ENCODE results near the gene GAK. TPM values are rescaled to one million over a fixed set of nuclear protein-coding genes. Genes with fewer than 3 reads are reported as not detected.

Gene GAK
- total and polyA plus RNA-seq, 10 donors, result 112 to 249 (median 190) TPM

DNA sequence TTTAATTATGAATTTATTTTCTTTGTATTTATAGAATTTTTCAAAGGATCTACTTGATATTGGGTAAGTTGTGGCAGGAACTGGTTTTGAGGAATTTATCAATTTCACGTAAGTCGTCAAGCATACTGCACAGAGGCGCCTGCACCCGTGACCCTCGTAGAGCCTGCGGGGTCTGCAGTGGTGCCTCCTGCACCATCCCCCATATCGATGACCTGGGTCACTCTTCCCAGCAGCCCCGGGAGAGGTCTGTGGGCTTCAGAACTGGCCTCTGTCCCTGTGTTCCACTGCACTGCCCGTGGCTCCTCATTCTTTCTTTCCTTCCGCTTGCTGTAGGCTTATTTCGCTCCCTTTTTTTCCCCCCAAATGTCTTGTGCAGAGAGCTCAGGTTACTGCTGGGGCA, 74.7 kb downstream of the GAK start:
- H3K4me3 ChIP-seq, result no peak overlapping the region
- no peaks in the 10 kb centered on the region for H3K9me3 ChIP-seq
- H3K27ac ChIP-seq, result no peak overlapping the region
- intact Hi-C loops (cut with DNase I; ENCODE audit: low total_unique reads), result no loop called here
- H3K36me3 ChIP-seq, result peaks cover 0 to 97% (median 66%) of the 10 kb centered on the region in 6 donors
- peak; percentile 20 for DNase-seq
- TF ChIP-seq, protein P1, sequence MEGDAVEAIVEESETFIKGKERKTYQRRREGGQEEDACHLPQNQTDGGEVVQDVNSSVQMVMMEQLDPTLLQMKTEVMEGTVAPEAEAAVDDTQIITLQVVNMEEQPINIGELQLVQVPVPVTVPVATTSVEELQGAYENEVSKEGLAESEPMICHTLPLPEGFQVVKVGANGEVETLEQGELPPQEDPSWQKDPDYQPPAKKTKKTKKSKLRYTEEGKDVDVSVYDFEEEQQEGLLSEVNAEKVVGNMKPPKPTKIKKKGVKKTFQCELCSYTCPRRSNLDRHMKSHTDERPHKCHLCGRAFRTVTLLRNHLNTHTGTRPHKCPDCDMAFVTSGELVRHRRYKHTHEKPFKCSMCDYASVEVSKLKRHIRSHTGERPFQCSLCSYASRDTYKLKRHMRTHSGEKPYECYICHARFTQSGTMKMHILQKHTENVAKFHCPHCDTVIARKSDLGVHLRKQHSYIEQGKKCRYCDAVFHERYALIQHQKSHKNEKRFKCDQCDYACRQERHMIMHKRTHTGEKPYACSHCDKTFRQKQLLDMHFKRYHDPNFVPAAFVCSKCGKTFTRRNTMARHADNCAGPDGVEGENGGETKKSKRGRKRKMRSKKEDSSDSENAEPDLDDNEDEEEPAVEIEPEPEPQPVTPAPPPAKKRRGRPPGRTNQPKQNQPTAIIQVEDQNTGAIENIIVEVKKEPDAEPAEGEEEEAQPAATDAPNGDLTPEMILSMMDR (IDR thresholded peaks at IDR 0.05 in 8 of 11, conservative IDR thresholded peaks at IDR 0.05 in 3 of 11), result no peak
- no peak for TF ChIP-seq POLR2A (IDR thresholded peaks at IDR 0.05)
- TF ChIP-seq POLR2AphosphoS5 (IDR thresholded peaks at IDR 0.05), result no peak
- 88 to 97% (median 92%) methylated on average over 11 of the region's 11 CpGs for WGBS, 5 donors
- no peaks in the 10 kb centered on the region for H3K27me3 ChIP-seq (replicated peaks in 1 of 7)
- H3K4me1 ChIP-seq, result peaks cover 0 to 16% (median 12%) of the 10 kb centered on the region in 6 donors

DNA sequence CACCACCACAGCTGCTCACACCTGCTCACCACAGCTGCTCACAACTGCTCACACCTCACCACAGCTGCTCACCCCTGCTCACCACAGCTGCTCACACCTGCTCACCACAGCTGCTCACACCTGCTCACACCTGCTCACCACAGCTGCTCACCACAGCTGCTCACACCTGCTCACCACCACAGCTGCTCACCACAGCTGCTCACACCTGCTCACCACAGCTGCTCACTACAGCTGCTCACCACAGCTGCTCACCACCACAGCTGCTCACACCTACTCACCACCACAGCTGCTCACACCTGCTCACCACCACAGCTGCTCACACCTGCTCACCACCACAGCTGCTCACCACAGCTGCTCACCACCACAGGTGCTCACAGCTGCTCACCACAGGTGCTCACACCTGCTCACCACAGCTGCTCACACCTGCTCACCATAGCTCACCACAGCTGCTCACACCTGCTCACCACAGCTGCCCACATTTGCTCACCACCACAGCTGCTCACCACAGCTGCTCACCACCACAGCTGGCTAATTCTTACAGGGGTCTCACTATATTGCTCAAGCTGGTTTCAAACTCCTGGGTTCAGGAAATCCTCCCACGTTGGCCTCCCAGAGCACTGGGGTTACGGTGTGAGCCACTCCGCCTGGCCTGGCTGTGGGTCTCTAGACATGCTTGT, 75.8 kb downstream of the GAK start:
- peak; percentile 45 for DNase-seq
- TF ChIP-seq POLR2A (IDR thresholded peaks at IDR 0.05), result no peak
- TF ChIP-seq, protein P1 (IDR thresholded peaks at IDR 0.05 in 8 of 11, conservative IDR thresholded peaks at IDR 0.05 in 3 of 11), result no peak
- TF ChIP-seq POLR2AphosphoS5 (IDR thresholded peaks at IDR 0.05), result no peak
- Histone ChIP-seq H3K36me3 (peaks cover 0 to 97% (median 66%) of the 10 kb centered on the region in 6 donors), H3K27ac (peak overlapping the region in 2 of 8 donors; percentile 23 to 70), H3K4me1 (peaks cover 0 to 10% (median 7%) of the 10 kb centered on the region in 6 donors), H3K9me3 (no peaks in the 10 kb centered on the region), H3K4me3 (no peak overlapping the region), H3K27me3 (replicated peaks in 1 of 7) (no peaks in the 10 kb centered on the region)
- WGBS, 5 donors, result 63 to 93% (median 83%) methylated on average over 3 of the region's 3 CpGs
- intact Hi-C loops (cut with DNase I; ENCODE audit: low total_unique reads), result no loop called here

DNA sequence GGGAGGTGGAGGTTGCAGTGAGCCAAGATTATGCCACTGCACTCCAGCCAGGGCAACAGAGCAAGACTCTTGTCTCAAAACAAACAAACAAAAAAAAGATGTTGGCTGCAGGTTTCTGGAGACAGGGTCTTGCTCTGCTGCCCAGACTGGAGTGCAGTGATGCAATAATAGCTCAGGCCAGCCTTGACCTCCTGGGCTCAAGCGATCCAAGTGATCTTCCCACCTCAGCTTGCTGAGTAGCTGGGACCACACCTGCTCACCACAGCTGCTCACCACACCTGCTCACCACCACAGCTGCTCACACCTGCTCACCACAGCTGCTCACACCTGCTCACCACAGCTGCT, 76.3 kb downstream of the GAK start:
- Histone ChIP-seq H3K27me3 (replicated peaks in 1 of 7) (no peaks in the 10 kb centered on the region), H3K4me1 (peaks cover 0 to 6% (median 2%) of the 10 kb centered on the region in 6 donors), H3K36me3 (peaks cover 0 to 97% (median 67%) of the 10 kb centered on the region in 6 donors), H3K27ac (peak overlapping the region in 3 of 8 donors; percentile 23 to 70 (median 30)), H3K4me3 (no peak overlapping the region), H3K9me3 (no peaks in the 10 kb centered on the region)
- TF ChIP-seq, protein P1 (IDR thresholded peaks at IDR 0.05 in 8 of 11, conservative IDR thresholded peaks at IDR 0.05 in 3 of 11), result no peak
- TF ChIP-seq POLR2AphosphoS5 (IDR thresholded peaks at IDR 0.05) (no peak), POLR2A (IDR thresholded peaks at IDR 0.05) (no peak)
- DNase-seq, result no peak
- 0 to 89% (median 53%) methylated on average over 1 of the region's 1 CpG for WGBS, 5 donors
- intact Hi-C loops (cut with DNase I; ENCODE audit: low total_unique reads), result no loop called here

DNA sequence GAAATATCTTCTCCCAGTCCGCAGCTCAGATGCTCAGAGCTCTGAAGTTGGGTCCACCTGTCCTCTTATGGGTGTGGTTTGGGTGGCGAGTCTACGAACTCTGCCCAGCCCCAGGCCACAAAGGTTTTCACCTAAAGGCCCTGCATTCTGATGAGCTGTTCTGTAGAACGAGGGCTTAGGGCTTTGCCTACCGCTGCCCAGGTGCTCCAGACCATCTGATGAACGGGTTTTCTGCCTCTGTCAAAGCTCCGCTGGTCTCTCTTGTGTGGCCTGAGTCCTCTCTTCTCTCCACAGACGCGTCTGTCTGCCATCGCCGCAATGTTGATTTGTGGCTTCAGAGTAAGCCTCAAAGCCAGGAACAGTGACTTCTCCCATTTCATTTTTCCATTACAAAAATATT, 77.8 kb downstream of the GAK start:
- TF ChIP-seq POLR2A (IDR thresholded peaks at IDR 0.05) (no peak), POLR2AphosphoS5 (IDR thresholded peaks at IDR 0.05) (no peak)
- TF ChIP-seq, protein P1 (IDR thresholded peaks at IDR 0.05 in 8 of 11, conservative IDR thresholded peaks at IDR 0.05 in 3 of 11), result no peak
- Histone ChIP-seq H3K4me3 (no peak overlapping the region), H3K36me3 (peaks cover 0 to 97% (median 69%) of the 10 kb centered on the region in 6 donors), H3K27me3 (replicated peaks in 1 of 7) (no peaks in the 10 kb centered on the region), H3K9me3 (no peaks in the 10 kb centered on the region), H3K27ac (no peak overlapping the region), H3K4me1 (peaks cover 0 to 11% (median 5%) of the 10 kb centered on the region in 6 donors)
- intact Hi-C loops (cut with DNase I; ENCODE audit: low total_unique reads), result no loop called here
- DNase-seq, result peak; percentile 30
- WGBS, 5 donors, result 86 to 99% (median 93%) methylated on average over 11 of the region's 11 CpGs

Measured in spleen (tissue), 11 donors.